ENCODE data around the gene CCDC197. TPM values are rescaled to one million over a fixed set of nuclear protein-coding genes. Genes with fewer than 3 reads are reported as not detected.
A peak's percentile ranks its signal among the peaks of the same experiment; 100 is the strongest.

CCDC197 gene
- total RNA-seq, 3 donors from 2014 or later = not detected

- Histone ChIP-seq H3K36me3 (ENCODE audit: low read depth) (no peaks in the 10 kb centered on the region), H3K4me3 (no peak overlapping the region), H3K9me3 (no peaks in the 10 kb centered on the region), H3K4me1 (ENCODE audit: low read depth) (no peaks in the 10 kb centered on the region)
- intact Hi-C loops (cut with DNase I, micrococcal nuclease) = no loop called here
- TF ChIP-seq CTCF (IDR thresholded peaks at IDR 0.05) = no peak
- DNase-seq (no peak), ATAC-seq (no peak)
Observed at GRCh38 chr14:94048691-94049624, 51.9 kb downstream of the CCDC197 start.

DNA sequence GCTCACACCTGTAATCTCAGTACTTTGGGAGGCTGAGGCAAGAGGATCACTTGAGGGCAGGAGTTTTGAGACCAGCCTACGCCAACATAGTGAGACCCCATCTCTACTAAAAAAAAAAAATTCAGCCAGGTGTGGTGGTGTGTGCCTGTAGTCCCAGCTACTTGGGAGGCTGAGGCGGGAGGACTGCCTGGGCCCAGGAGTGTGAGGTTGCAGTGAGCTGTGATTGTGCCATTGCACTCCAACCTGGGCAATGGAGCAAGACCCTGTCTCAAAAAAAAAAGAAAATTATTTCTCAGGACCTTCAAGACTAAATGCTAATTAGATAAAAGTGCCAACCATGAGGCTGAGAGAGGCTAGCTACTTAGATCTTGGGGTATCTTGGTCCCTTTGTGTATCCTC lies 52.5 kb downstream of the CCDC197 start:
- H3K9me3 ChIP-seq = no peaks in the 10 kb centered on the region
- TF ChIP-seq CTCF (IDR thresholded peaks at IDR 0.05) = no peak
- intact Hi-C loops (cut with DNase I, micrococcal nuclease) = no loop called here
- ATAC-seq (no peak), DNase-seq (no peak)
- H3K4me3 ChIP-seq = no peak overlapping the region
- no peaks in the 10 kb centered on the region for H3K4me1 ChIP-seq (ENCODE audit: low read depth)
- H3K36me3 ChIP-seq (ENCODE audit: low read depth) = no peaks in the 10 kb centered on the region

DNA sequence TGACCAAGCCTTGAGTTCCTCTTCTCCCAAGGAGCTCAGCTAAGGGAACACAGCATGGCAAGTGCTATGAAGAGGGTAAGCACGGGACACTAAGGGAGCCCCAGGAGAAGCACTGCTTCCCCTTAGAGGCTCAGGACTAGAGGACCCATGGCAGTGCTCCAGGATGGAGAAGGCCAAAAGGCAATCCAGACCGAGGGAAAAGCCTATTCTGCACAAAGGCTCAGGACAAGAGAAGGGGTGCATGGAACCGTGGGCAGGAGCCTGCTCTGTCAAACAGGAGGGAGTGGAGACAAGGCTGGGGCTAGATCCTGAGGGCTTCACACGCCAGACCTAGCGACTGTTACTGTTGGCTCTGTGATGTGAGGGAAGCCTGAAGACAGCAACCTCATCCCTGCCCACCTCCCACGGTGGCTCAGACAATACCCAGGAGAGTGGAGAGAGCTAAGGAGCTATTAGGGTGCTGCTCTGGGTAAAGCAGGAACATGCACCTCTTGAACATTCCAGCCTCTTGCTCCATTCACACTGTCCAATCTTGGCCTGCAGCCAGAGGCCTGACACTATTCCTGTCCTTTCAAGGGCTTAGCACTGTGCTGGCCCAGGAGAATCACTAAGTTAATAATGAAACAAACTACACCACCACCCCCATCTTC lies 53.3 kb downstream of the CCDC197 start:
- no peaks in the 10 kb centered on the region for H3K9me3 ChIP-seq
- no peaks in the 10 kb centered on the region for H3K4me1 ChIP-seq (ENCODE audit: low read depth)
- intact Hi-C loops (cut with DNase I, micrococcal nuclease) = no loop called here
- ATAC-seq = no peak
- no peak overlapping the region for H3K4me3 ChIP-seq
- no peak for DNase-seq
- TF ChIP-seq CTCF (IDR thresholded peaks at IDR 0.05) = no peak
- no peaks in the 10 kb centered on the region for H3K36me3 ChIP-seq (ENCODE audit: low read depth)

DNA sequence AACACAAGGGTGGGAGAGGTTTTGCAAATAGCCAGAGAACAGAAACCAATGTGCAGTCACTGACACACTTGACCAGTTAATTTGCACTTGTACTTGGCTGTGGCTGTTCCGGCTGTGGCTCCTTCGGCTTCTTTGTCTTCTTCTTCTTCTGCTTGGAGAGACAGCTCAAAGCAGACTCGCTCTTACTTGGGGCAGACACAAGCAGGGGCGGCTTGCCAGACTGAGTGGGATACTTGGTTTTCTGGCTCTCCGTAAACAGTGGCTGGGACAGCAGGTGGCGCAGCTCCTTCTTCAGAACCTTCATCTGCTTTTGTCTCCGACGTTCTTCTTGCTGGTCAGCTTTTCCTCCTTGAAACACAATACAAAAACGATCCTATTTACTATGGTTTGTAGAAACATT lies 54.0 kb downstream of the CCDC197 start:
- intact Hi-C loops (cut with DNase I, micrococcal nuclease) = no loop called here
- ATAC-seq (peak; percentile 57), DNase-seq (peak in 2 of 3 donors; percentile 61 to 76)
- peak; percentile 15 for TF ChIP-seq CTCF (IDR thresholded peaks at IDR 0.05)
- H3K36me3 ChIP-seq (ENCODE audit: low read depth) = no peaks in the 10 kb centered on the region
- no peaks in the 10 kb centered on the region for H3K9me3 ChIP-seq
- no peak overlapping the region for H3K4me3 ChIP-seq
- H3K4me1 ChIP-seq (ENCODE audit: low read depth) = no peaks in the 10 kb centered on the region

DNA sequence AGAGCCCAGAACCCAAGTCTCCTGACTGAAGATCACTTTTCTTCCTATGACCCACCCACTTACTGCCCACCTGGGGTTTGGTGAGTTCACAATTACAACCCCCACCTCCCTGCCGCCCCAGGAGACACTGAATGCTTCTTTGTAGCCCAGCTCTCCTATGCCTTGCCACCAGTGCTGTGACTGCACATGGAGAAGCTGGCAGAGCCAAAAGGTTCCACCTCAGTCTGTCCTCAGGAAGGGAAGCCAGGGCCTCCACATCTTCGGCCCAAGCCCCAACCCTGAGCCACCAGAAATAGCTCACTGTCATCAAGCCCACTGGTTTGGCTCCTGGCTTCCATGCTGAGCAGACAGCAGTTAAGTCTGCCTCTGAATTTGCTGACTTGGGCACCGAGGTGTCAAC lies 54.7 kb downstream of the CCDC197 start:
- no peak for ATAC-seq
- no peaks in the 10 kb centered on the region for H3K9me3 ChIP-seq
- no peak for DNase-seq
- no peaks in the 10 kb centered on the region for H3K36me3 ChIP-seq (ENCODE audit: low read depth)
- H3K4me3 ChIP-seq = no peak overlapping the region
- no peak for TF ChIP-seq CTCF (IDR thresholded peaks at IDR 0.05)
- intact Hi-C loops (cut with DNase I, micrococcal nuclease) = no loop called here
- no peaks in the 10 kb centered on the region for H3K4me1 ChIP-seq (ENCODE audit: low read depth)
